Measurements from ENCODE around the gene LCTL. TPM values are rescaled to one million over a fixed set of nuclear protein-coding genes. Genes with fewer than 3 reads are reported as not detected.

The LCTL gene
- not detected for polyA plus RNA-seq (2012; ENCODE audit: insufficient read depth, insufficient read length, low read depth)

- H3K27me3 ChIP-seq = no peaks in the 10 kb centered on the region
- H3K4me1 ChIP-seq = no peaks in the 10 kb centered on the region
- no peak for TF ChIP-seq CTCF (IDR thresholded peaks at IDR 0.05; ENCODE audit: low read depth, low read length)
- no peaks in the 10 kb centered on the region for H3K36me3 ChIP-seq
- DNase-seq = no peak
- H3K9me3 ChIP-seq = no peaks in the 10 kb centered on the region
- no peak within 1 kb of the TSS for H3K4me3 ChIP-seq (ENCODE audit: low read depth, low read length)
These were observed at the start of gene LCTL for GRCh38 chr15:66565741-66566144. LCTL (minus strand) TSS chr15:66565998; CDS start chr15:66565365, 633 bp downstream.

GRCh38 chr15:66614951-66615760 lies 49.4 kb upstream of the LCTL start:
- no peak overlapping the region for H3K4me3 ChIP-seq (ENCODE audit: low read depth, low read length)
- H3K27me3 ChIP-seq = no peaks in the 10 kb centered on the region
- H3K4me1 ChIP-seq = peaks cover 38% of the 10 kb centered on the region
- no peak for TF ChIP-seq CTCF (IDR thresholded peaks at IDR 0.05; ENCODE audit: low read depth, low read length)
- H3K36me3 ChIP-seq = peaks cover 16% of the 10 kb centered on the region
- no peak for DNase-seq
- H3K9me3 ChIP-seq = no peaks in the 10 kb centered on the region

GRCh38 chr15:66614456-66614855 lies 48.7 kb upstream of the LCTL start:
- no peak overlapping the region for H3K4me3 ChIP-seq (ENCODE audit: low read depth, low read length)
- H3K27me3 ChIP-seq = no peaks in the 10 kb centered on the region
- no peak for TF ChIP-seq CTCF (IDR thresholded peaks at IDR 0.05; ENCODE audit: low read depth, low read length)
- no peak for DNase-seq
- peaks cover 11% of the 10 kb centered on the region for H3K36me3 ChIP-seq
- H3K9me3 ChIP-seq = no peaks in the 10 kb centered on the region
- H3K4me1 ChIP-seq = peaks cover 30% of the 10 kb centered on the region

- Histone ChIP-seq H3K27me3 (no peaks in the 10 kb centered on the region), H3K4me3 (ENCODE audit: low read depth, low read length) (no peak overlapping the region), H3K4me1 (peaks cover 23% of the 10 kb centered on the region), H3K9me3 (no peaks in the 10 kb centered on the region), H3K36me3 (peaks cover 9% of the 10 kb centered on the region)
- no peak for TF ChIP-seq CTCF (IDR thresholded peaks at IDR 0.05; ENCODE audit: low read depth, low read length)
- DNase-seq = no peak
These were observed 47.9 kb upstream of the LCTL start for GRCh38 chr15:66613743-66614142.

GRCh38 chr15:66611257-66612053 lies 45.7 kb upstream of the LCTL start:
- Histone ChIP-seq H3K36me3 (peaks cover 12% of the 10 kb centered on the region), H3K4me3 (ENCODE audit: low read depth, low read length) (no peak overlapping the region), H3K9me3 (no peaks in the 10 kb centered on the region), H3K27me3 (no peaks in the 10 kb centered on the region), H3K4me1 (peaks cover 5% of the 10 kb centered on the region)
- DNase-seq = no peak
- TF ChIP-seq CTCF (IDR thresholded peaks at IDR 0.05; ENCODE audit: low read depth, low read length) = no peak

All from BE2C (cell line).